ENCODE data around the gene HDLBP.
"Not testable (repeated sequence)": the region's sequence is repeated elsewhere in the genome, so short reads cannot be mapped to it uniquely, and the experiment has no call there.

The HDLBP gene

DNA sequence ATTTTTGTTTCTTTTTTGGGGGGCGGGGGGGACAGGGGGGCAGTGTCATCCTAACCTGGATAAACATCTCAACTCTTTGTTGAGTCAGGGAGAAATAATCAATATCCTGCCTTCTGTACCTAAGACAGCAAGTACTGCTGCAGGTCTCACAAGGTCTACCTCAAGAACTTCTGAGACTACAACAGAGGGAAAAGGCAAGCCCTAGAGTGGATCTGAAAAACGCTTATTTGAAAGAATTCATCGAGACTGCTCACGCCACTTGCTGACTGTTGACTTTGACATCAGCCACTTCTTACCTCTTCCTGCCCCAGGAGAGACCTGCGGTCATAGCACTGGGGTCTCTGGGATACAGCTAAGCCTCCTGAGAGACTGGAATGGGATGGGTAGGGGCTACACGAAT is 8.4 kb downstream of the HDLBP start:
- no peak for DNase-seq
- no peak overlapping the region for H3K27ac Mint-ChIP-seq
- H3K4me1 Mint-ChIP-seq: peaks cover 60% of the 10 kb centered on the region

DNA sequence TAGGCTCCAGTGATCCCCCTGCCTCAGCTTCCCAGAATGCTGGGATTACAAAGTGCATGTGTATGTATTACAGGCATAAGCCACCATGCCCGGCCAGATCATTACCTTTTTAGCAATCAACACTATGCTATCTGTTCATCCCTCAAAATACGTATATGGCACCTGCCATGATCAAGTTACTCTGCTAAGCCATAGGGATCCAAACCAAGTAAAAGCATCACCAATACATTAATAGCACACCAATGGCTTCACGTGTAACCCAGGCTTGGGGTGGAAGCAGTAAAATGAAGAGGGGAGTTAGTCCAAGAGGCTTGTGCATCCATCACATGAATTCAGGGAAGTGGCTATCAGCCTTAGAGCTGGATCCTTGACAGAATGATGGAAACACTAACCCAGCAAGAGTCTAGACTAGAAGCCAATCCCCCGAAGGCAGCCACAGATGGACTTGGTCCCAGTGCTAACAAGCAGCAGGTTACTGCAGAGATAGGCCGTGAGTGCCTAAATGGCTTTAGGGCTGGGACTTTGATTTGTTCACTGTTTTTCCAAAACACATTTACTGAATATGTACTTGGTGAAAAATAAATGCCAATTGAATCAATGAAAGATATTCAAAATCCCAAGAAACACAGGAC is 11.3 kb downstream of the HDLBP start:
- Mint-ChIP-seq H3K27ac (no peak overlapping the region), H3K4me3 (no peak overlapping the region), H3K4me1 (peaks cover 48% of the 10 kb centered on the region), H3K36me3 (peaks cover 12% of the 10 kb centered on the region), H3K27me3 (no peaks in the 10 kb centered on the region), H3K9me3 (no peaks in the 10 kb centered on the region)
- CTCF ChIA-PET: no interaction called here
- DNase-seq: no peak

More for the DNA sequence above, 8.4 kb downstream of the HDLBP start:
- CTCF ChIA-PET: no interaction called here
- no peak overlapping the region for H3K4me3 Mint-ChIP-seq
- H3K9me3 Mint-ChIP-seq: no peaks in the 10 kb centered on the region
- H3K36me3 Mint-ChIP-seq: peaks cover 12% of the 10 kb centered on the region
- no peaks in the 10 kb centered on the region for H3K27me3 Mint-ChIP-seq

DNA sequence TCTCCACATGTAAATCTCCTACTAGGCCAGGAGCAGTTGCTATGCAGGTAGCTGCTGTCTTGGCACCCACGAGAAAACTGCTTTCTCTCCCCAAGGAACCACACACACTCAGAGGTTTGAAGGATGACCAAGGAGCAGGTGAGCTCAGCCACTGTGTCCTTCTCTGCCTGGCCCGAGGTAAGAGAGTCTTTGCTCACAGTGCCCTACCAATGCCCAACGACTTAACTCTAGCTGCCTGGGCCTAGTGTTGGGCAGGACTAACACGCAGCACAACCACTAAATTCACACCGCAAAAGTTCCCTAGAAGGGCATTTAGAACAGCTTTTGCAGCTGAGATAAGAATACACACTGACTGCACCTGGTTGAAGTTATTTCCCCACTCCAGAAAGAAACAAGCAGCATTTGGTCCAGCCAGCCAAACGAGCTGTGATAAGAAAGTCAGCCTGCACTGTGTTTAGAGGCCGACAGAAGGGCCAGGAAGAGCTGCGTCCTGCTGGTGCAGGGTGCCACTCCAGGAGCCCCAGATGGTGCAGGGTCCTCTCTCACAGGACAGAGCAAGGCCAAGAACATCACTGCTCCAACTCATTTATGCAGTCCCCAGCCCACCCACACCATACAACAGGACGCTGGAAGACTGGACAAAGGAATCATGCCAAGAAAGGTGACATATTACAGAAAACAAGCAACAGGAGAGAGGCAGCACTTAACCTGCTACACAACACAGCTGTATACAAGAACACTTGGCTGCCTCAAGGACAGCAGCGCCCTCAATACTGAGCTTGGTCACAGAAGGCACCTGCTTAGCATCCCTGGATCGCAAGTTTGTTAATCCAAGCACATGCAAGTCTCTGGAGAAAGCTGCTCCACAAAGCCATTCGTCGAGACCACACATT is 12.5 kb downstream of the HDLBP start:
- H3K27me3 Mint-ChIP-seq: no peaks in the 10 kb centered on the region
- no peak for DNase-seq
- CTCF ChIA-PET: interaction anchor here (0.6 kb wide), 1 partner anchor 295 kb away, joined by 3 read pairs; no protein-coding TSS in a partner anchor
- no peaks in the 10 kb centered on the region for H3K9me3 Mint-ChIP-seq
- no peak overlapping the region for H3K4me3 Mint-ChIP-seq
- H3K27ac Mint-ChIP-seq: no peak overlapping the region
- peaks cover 10% of the 10 kb centered on the region for H3K36me3 Mint-ChIP-seq
- H3K4me1 Mint-ChIP-seq: peaks cover 47% of the 10 kb centered on the region

DNA sequence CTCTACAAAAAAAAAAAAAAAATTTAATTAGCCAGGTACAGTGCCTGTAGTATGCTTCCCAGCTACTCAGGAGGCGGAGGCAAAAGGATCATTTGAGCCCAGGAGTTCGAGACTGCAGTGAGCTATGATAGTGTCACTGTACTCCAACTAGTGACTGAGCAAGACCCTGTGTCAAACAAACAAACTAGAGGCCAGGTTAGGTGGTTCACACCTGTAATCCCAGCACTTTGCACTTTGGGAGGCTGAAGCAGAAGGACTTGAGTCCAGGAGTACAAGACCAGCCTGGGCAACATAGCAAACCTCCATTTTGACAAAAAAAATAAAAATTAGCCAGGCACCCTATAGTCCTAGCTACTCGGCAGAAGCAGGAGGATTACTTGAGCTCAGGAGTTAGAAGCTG is 13.4 kb downstream of the HDLBP start:
- no peaks in the 10 kb centered on the region for H3K9me3 Mint-ChIP-seq

DNA sequence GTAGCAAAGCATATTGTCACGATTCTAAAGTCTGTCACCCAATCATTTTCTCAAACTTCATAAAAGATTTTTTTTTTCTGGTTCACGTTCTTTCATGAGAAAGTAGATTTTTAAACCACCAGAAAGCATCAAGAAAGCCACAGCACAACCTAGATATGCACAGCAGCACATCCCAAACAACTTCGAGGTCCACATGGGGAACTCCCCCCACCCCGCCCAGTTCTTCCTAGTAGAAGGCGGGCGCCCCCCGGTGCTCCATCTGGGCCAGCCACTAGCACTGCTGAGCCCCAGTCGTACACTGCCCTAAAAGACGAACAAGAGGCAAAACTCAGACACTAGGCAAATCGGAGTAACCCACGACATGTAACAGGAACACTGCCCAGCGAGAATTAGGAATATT is 15.5 kb downstream of the HDLBP start:
- Mint-ChIP-seq H3K9me3 (no peaks in the 10 kb centered on the region), H3K36me3 (peaks cover 21% of the 10 kb centered on the region), H3K4me1 (peaks cover 50% of the 10 kb centered on the region), H3K27ac (peak overlapping the region; percentile 15), H3K4me3 (no peak overlapping the region), H3K27me3 (no peaks in the 10 kb centered on the region)
- CTCF ChIA-PET: interaction anchor here (1.2 kb wide), 1 partner anchor 14 kb away, joined by 3 read pairs; no protein-coding TSS in a partner anchor
- DNase-seq: peak; percentile 67

More for the DNA sequence above, 13.4 kb downstream of the HDLBP start:
- no peak overlapping the region for H3K4me3 Mint-ChIP-seq
- CTCF ChIA-PET: no interaction called here
- no peak for DNase-seq
- H3K27ac Mint-ChIP-seq: no peak overlapping the region
- peaks cover 46% of the 10 kb centered on the region for H3K4me1 Mint-ChIP-seq
- H3K36me3 Mint-ChIP-seq: peaks cover 14% of the 10 kb centered on the region
- H3K27me3 Mint-ChIP-seq: no peaks in the 10 kb centered on the region

DNA sequence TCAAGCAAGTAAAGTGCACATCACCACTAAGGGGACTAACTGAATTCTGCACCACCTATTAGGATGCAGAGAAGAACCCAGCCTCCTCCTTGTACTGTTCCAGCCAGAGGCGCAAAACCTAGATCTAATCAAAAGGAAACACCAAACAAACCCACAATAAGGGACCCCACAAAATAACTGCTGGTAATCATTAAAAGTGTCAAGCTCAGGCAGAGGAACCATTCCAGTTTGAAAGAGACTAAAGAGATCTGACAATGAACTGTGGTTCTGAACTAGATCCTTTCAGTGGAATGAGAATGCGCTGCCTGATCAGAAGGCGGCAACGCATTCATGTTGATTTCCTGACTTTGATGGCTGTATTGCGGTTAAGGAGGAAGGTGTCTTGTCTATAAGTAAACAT is 16.8 kb downstream of the HDLBP start:
- Mint-ChIP-seq H3K4me1 (peaks cover 46% of the 10 kb centered on the region), H3K4me3 (peak overlapping the region; percentile 43)
- peak; percentile 36 for DNase-seq

DNA sequence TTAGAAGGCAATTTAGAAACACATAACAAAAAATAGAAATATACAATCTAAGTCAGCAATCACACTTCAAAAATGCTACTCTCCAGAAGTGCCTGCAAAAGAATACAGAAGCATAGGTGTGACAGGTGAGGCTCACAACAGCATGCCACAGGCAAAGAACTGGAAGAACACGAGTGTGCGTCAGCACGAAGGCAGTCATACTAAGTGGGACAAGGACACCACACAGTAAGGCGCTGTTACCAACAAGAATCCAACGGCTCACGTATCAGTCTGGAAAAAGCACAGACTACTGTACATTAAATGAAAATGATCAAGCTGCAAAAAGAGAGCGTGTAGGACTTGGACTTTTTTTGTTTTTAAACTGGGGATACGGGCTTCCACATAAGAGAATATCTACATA is 18.7 kb downstream of the HDLBP start:
- Mint-ChIP-seq H3K27ac (no peak overlapping the region), H3K36me3 (peaks cover 21% of the 10 kb centered on the region), H3K4me1 (peaks cover 50% of the 10 kb centered on the region), H3K27me3 (no peaks in the 10 kb centered on the region), H3K9me3 (no peaks in the 10 kb centered on the region), H3K4me3 (no peak overlapping the region)
- DNase-seq: no peak
- CTCF ChIA-PET: no interaction called here

More for the DNA sequence above, 16.8 kb downstream of the HDLBP start:
- Mint-ChIP-seq H3K36me3 (peaks cover 21% of the 10 kb centered on the region), H3K9me3 (no peaks in the 10 kb centered on the region), H3K27ac (peak overlapping the region; percentile 76), H3K27me3 (no peaks in the 10 kb centered on the region)
- CTCF ChIA-PET: interaction anchor here (1.2 kb wide), 1 partner anchor 15 kb away, joined by 3 read pairs; no protein-coding TSS in a partner anchor

DNA sequence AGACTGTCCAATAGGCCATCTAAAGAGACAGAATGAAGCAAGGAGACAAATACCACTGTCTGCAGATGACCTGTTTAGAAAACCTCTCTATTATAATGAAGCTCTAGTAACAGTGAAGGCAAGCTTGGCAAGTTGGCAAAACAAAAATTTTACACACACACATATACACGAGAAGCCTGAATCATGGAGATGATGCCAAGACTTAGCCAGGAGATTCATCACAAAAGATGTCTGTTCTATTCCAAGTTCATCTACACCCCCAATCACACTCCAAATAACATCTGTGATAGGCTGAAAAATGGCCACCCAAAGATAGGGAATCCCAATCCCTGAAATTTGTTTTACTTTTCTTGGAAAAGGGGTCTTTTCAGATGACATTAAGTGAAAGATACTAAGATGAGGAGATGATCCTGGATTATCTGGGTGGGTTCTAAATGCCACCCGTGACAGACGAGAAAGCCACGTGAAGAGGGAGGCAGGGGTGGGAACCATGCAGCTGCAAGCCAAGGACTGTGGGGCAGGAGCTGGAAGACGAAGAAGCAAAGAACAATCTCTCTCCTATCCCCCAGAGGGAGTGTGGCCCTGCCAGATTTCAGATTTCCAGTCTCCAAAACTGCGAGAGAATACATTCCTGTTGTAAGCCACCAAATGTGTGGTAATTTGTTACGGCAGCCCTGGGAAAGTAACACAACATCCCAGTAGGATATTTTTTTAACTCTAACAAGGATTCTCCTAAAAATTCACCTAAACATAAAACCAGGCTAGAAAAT is 20.0 kb downstream of the HDLBP start:
- peaks cover 61% of the 10 kb centered on the region for H3K4me1 Mint-ChIP-seq
- DNase-seq: no peak
- peaks cover 21% of the 10 kb centered on the region for H3K36me3 Mint-ChIP-seq
- H3K4me3 Mint-ChIP-seq: no peak overlapping the region
- CTCF ChIA-PET: no interaction called here
- H3K27ac Mint-ChIP-seq: no peak overlapping the region
- no peaks in the 10 kb centered on the region for H3K9me3 Mint-ChIP-seq
- no peaks in the 10 kb centered on the region for H3K27me3 Mint-ChIP-seq

DNA sequence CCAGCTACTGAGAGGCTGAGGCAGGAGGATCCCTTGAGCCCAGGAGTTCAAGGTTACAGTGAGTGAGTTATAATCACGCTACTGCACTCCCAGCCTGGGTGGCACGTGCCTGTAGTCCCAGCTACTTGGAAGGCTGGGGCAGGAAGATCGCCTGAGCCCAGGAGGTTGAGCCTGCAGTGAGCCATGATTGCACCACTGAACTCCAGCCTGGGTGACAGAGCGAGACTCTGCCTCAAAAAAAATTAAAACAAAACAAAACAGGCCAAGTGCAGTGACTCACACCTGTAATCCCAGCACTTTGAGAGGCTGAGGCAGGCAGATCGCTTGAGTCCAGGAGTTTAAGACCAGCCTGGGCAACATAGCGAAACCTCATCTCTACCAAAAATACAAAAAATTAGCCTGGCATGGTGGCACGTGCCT is 22.1 kb downstream of the HDLBP start:
- not testable (repeated sequence) for H3K4me3 Mint-ChIP-seq, H3K9me3 Mint-ChIP-seq, H3K27me3 Mint-ChIP-seq, DNase-seq, H3K27ac Mint-ChIP-seq
- H3K36me3 Mint-ChIP-seq: peaks cover 19% of the 10 kb centered on the region
- H3K4me1 Mint-ChIP-seq: peaks cover 47% of the 10 kb centered on the region
- CTCF ChIA-PET: interaction anchor here (0.8 to 1.0 kb wide), 2 partner anchors 13 to 499 kb away, joined by 3 read pairs; no protein-coding TSS in a partner anchor

DNA sequence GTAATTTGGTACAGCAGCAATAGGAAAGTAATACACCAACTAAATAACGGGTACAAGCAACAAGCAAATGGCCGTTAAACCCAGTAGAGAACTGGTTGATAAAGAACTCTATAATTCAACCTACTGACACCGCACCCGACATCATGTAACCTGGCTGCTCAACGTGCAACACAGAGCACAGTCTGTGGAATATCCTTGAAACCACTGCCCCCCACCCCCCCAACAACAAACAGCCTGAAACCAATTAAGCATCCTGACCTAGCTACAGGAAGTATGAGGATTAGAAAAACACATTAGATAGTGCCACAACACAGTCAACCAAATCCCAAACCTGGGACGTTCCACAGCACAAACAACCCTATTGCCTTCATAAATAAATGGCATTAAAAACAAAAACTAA is 23.5 kb downstream of the HDLBP start:
- H3K27ac Mint-ChIP-seq: no peak overlapping the region
- no peaks in the 10 kb centered on the region for H3K27me3 Mint-ChIP-seq
- H3K4me3 Mint-ChIP-seq: no peak overlapping the region
- peaks cover 17% of the 10 kb centered on the region for H3K36me3 Mint-ChIP-seq
- DNase-seq: no peak
- H3K9me3 Mint-ChIP-seq: no peaks in the 10 kb centered on the region
- peaks cover 42% of the 10 kb centered on the region for H3K4me1 Mint-ChIP-seq
- CTCF ChIA-PET: interaction anchor here (1.0 to 1.2 kb wide), 2 partner anchors 34 to 214 kb away, joined by 3 read pairs; no protein-coding TSS in a partner anchor

DNA sequence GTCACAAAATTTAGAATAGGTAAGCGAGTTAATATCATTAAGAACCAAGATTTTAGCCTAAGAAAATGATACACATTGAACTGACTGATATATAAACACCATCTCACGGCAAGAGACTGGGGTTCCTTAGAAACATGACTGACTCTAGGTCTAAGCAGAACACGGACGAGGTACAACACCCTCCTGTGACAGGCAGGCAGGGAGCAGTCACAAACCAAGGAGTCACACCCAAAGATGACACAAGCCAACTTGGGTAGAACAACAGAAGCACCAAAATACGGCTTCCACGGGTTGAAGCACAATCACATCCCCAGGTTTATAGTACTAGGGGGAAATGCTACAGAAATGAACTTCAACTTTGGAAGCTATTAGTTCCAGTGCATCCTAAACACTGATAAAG is 24.3 kb downstream of the HDLBP start:
- Mint-ChIP-seq H3K4me1 (peaks cover 38% of the 10 kb centered on the region), H3K27ac (no peak overlapping the region)

DNA sequence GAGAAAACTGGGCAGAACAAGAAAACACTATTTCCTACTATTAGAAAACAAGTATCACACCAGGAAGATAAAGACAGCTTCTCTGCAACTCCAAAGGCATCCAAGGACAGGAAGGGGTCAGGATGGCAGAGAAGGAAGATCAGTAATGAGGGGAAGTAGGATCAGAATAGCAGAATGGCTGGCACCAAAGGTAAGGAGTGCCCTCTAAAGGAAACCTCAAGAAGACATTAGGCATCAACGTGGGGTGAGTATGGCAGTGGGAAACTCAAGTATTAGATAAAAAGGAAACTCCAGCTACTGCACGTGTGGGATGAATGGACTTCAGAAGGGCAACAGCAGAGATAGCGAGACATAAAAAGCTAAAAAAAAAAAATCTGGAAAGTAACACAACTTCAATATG is 25.9 kb downstream of the HDLBP start:
- DNase-seq: no peak
- H3K27ac Mint-ChIP-seq: no peak overlapping the region
- no peaks in the 10 kb centered on the region for H3K9me3 Mint-ChIP-seq
- H3K36me3 Mint-ChIP-seq: peaks cover 12% of the 10 kb centered on the region
- peaks cover 37% of the 10 kb centered on the region for H3K4me1 Mint-ChIP-seq
- H3K4me3 Mint-ChIP-seq: no peak overlapping the region
- no peaks in the 10 kb centered on the region for H3K27me3 Mint-ChIP-seq
- CTCF ChIA-PET: interaction anchor here (1.6 kb wide), 1 partner anchor 8 kb away, joined by 3 read pairs; no protein-coding TSS in a partner anchor

More for the DNA sequence above, 24.3 kb downstream of the HDLBP start:
- peaks cover 13% of the 10 kb centered on the region for H3K36me3 Mint-ChIP-seq
- no peaks in the 10 kb centered on the region for H3K27me3 Mint-ChIP-seq
- H3K4me3 Mint-ChIP-seq: no peak overlapping the region
- no peaks in the 10 kb centered on the region for H3K9me3 Mint-ChIP-seq
- no peak for DNase-seq
- CTCF ChIA-PET: interaction anchor here (1.0 kb wide), 1 partner anchor 13 kb away, joined by 3 read pairs; no protein-coding TSS in a partner anchor

DNA sequence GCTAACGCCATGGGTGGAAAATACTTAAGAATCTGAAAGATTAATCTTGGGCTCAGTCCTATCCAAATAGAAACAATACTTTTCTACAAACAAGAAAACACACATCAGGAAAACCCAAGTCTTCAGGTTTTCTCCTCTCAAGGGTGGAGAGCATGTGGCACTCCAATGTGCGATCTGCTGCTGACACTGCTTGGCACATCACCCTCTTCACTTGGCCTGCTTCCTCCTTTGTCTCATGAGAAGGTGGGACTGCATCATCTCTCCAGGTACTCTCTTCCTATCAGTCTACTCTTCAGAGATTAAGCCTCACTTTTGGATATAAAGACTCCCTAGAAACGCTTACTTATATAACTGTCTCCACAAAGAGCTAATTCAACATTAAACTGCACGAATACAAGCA is 26.4 kb downstream of the HDLBP start:
- Mint-ChIP-seq H3K9me3 (no peaks in the 10 kb centered on the region), H3K27me3 (no peaks in the 10 kb centered on the region), H3K4me1 (peaks cover 40% of the 10 kb centered on the region), H3K4me3 (no peak overlapping the region), H3K36me3 (peaks cover 12% of the 10 kb centered on the region), H3K27ac (no peak overlapping the region)
- CTCF ChIA-PET: interaction anchor here (1.6 kb wide), 1 partner anchor 9 kb away, joined by 3 read pairs; no protein-coding TSS in a partner anchor
- DNase-seq: no peak

All from activated naive CD4-positive, alpha-beta T cell treated with anti-CD3 and anti-CD28 coated beads, Interleukin-2, amount 10 ng/mL, durations not matched to agents 7 days and 5 days (primary cell).